ENCODE results near the gene GNAQ.
"Not testable (repeated sequence)": the region's sequence is repeated elsewhere in the genome, so short reads cannot be mapped to it uniquely, and the experiment has no call there.

Gene GNAQ

DNA sequence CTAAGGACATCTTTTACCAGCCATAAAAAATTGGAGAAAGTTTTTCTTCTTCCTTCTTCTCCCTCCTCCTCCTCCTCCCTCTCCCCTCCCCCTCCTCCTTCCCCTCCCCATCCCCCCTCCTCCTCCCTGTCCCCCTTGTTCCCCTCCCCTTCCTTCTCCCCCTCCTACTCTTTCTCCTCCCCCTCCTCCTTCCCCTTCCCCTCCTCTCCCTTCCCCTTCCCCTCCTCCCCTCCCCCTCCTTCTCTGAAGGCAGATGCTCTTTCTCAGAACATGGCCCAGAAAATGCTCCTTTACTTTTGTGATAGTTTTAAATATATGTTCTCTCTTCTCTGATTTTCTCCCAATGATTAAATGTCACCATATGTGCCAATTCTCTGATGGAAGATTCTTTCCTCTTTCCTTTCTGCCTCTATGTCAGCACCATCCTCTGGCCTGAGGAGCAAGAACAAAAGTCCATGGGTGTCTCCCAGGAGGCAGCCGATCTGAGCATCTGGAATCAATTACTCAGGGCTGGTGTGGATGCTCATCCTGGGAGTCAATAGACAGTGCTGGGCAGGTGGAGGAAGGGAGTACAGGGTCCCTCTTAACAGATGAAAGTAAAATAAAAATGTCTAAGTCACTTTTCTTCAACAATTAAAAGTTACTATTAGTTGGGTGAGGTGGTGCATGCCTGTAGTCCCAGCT, 320.5 kb downstream of the GNAQ start:
- in situ Hi-C loops (cut with MboI; ENCODE audit: low sequenced_read_pairs) = no loop called here

DNA sequence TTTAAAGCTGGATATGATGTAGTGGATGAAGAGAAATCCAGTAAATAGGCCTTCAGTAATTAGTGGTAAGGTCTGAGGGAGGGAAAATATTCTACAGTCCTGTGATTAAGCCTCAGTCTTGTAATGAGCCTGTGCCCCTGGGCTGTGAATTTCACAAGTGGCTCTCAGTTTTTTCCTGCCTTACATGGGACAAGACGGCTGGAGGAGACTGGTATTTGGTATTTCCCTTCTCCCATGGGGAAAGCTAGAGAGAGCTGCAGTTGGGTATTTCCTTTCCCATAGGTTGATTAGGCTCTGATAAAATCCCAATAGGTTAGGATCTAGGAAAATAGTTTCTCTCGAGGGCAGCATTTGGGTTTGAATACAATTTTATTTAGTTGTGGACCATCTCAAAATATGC, 321.3 kb downstream of the GNAQ start:
- in situ Hi-C loops (cut with MboI; ENCODE audit: low sequenced_read_pairs) = no loop called here

DNA sequence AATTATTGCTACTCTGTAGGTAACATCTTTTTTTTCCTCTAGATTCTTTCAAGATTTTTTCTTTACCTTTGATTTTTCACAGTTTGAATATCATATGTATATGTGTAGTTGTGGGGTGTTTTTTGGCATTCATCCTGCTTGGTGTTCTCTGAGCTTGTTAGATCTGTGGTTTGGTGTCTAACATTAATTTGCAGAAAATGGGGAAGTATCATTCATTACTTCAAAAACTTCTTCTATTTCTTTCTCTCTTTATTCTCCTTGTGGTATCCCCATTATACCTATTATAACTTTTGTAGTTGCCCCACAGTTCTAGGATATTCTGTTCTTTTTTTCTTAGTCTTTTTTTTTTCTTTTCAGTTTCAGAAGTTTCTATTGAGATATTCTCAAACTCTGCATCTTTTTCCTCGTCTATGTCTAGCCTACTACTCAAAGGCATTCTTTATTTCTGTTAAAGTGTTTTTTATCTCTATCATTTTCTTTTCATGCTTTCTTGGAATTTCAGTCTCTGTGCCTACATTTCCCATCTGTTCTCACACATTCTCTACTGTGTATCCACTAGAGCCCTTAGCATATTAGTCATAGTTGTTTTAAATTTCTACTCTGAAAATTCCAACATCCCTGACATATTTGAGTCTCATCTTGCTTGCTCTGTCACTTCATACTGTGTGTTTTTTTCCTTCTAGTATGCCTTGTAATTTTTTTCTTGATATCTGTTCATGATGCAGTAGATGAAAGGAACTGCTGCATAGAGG, 323.4 kb downstream of the GNAQ start:
- in situ Hi-C loops (cut with MboI; ENCODE audit: low sequenced_read_pairs) = no loop called here

DNA sequence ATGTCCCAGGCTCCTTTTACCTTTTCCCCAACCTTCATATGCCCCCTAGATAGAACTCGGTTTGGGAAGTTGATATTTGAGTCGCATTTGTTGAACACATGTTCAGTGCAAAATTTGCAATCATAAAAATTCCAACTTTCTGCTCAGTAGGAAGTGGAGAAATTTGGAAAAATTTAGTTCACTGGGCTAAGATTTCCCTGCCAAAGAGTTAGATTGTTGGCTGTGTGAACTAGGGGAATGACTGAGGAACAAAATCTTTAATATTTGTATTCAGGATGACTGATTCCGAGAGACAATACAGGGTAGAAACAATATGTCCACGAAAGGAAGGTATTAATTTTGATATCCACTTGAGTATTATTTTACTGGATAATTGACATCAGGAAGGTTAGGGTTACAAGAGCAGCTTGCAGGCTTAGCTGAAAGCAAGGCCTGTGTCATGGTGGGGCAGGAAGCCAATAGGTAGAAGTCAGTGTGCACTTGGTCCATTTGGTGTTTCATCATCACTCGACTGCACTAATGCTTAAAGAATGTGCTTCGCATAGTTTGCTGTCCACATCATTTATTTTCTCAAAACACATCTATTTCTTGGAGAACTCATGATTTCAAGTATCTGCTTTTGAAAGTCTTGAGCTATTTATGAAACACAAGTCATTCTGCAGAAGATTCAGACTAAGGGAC, 324.1 kb downstream of the GNAQ start:
- in situ Hi-C loops (cut with MboI; ENCODE audit: low sequenced_read_pairs) = no loop called here

DNA sequence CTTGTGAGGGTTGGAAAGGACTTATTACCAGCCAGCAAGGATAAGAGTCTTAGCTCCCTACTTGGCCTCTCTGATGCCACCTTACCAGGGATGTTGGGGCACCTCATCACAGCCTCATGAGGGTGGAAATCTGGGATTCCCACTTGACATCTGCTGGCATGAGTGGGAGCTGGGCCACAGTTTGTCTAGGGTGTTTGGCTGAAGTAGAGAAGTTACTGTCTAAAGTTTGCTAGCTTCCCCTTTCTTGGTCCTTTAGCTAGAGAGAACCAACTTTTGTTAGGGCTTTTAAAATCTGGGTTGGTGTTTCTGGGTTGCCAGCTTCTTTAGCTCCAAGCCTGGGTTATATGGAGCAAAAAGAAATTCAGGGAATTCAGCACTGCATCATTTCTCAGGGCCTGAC, 326.0 kb downstream of the GNAQ start:
- in situ Hi-C loops (cut with MboI; ENCODE audit: low sequenced_read_pairs) = no loop called here

DNA sequence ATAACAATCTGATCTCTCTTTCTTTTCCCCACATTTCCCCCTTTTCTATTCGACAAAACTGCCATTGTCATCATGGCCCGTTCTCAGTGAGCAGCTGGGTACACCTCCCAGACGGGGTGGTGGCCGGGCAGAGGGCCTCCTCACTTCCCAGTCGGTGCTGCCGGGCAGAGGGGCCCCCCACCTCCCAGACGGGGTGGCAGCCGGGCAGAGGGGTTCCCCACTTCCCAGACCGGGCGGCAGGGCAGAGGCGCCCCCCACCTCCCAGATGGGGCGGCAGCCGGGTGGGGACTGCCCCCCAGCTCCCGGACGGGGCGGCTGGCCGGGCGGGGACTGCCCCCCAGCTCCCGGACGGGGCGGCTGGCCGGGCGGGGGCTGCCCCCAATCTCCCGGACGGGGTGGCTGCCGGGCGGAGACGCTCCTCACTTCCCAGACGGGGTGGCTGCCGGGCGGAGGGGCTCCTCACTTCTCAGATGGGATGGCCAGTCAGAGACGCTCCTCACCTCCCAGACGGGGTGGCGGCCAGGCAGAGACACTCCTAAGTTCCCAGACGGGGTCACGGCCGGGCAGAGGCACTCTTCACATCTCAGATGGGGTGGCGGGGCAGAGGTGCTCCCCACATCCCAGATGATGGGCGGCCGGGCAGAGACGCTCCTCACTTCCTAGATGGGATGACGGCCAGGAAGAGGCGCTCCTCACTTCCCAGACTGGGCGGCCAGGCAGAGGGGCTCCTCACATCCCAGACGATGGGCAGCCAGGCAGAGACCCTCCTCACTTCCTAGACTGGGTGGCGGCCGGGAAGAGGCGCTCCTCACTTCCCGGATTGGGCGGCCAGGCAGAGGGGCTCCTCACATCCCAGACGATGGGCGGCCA, 328.9 kb downstream of the GNAQ start:
- in situ Hi-C loops (cut with MboI; ENCODE audit: low sequenced_read_pairs) = not testable (repeated sequence)

DNA sequence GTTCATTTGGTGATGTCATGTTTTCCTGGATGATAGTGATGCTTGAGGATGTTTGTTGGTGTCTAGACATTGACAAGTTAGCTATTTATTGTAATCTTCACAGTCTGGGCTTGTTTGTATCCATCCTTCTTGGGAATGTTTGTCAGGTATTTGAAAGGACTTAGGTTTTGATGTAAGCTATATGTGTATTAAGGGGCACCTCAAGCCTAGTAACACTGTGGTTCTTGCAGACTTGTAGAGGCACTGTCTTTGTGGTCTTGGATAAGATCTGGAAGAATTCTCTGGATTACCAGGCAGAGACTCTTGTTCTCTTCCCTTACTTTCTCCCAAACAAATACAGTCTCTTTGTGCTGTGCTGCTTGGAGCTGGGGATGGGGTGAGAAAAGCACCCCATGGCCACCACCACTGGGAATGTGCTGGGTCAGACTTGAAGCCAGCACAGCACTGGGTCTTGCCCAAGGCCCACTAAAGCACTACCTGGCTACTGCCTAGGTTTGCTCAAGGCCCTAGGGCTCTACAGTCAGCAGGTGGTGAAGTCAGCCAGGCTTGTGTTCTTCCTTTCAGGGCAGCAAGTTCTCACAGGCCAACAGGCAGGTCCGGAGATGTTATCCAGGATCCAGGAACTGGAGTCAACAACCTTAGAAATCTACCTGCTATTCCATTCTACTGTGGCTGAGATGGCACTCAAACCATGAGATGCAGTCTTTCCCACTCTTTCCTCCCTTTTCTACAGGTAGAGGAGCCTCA, 334.2 kb downstream of the GNAQ start:
- in situ Hi-C loops (cut with MboI; ENCODE audit: low sequenced_read_pairs) = no loop called here

DNA sequence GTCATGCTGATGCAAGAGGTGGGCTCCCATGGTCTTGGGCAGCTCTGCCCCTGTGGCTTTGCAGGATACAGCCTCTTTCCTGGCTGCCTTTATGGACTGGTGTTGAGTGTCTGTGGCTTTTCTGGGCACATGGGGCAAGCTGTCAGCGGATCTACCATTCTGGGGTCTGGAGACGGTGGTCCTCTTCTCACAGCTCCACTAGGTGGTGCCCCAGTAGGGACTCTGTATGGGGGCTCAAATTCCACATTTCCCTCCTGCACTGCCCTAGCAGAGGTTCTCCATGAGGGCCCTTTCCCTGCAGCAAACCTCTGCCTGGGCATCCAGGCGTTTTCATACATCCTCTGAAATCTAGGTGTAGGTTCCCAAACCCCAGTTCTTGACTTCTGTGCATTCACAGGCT, 340.9 kb downstream of the GNAQ start:
- in situ Hi-C loops (cut with MboI; ENCODE audit: low sequenced_read_pairs) = not testable (repeated sequence)

DNA sequence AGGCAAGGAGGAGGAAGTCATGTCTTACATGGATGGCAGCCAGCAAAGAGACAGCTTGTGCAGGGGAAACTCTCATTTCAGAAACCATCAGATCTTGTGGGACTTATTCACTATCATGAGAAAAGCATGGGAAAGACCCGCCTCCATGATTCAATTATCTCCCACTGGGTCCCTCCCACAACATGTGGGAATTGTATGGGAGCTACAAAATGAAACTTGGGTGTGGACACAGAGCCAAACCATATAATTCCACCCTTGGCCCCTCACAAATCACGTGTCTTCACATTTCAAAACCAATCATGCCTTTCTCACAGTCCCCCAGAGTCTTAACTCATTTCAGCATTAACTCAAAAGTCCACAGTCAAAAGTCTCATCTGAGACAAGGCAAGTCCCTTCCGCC, 341.5 kb downstream of the GNAQ start:
- in situ Hi-C loops (cut with MboI; ENCODE audit: low sequenced_read_pairs) = not testable (repeated sequence)

DNA sequence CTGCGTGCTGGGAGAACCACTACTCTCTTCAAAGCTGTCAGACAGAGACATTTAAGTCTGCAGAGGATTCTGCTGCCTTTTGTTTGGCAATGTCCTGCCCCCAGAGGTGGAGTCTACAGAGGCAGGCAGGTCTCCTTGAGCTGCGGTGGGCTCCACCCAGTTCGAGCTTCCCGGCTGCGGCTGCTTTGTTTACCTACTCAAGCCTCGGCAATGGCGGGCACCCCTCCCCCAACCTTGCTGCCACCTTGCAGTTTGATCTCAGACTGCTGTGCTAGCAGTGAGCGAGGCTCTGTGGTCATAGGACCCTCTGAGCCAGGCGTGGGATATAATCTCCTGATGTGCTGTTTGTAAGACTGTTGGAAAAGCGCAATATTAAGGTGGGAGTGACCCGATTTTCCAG, 343.9 kb downstream of the GNAQ start:
- in situ Hi-C loops (cut with MboI; ENCODE audit: low sequenced_read_pairs) = not testable (repeated sequence)

DNA sequence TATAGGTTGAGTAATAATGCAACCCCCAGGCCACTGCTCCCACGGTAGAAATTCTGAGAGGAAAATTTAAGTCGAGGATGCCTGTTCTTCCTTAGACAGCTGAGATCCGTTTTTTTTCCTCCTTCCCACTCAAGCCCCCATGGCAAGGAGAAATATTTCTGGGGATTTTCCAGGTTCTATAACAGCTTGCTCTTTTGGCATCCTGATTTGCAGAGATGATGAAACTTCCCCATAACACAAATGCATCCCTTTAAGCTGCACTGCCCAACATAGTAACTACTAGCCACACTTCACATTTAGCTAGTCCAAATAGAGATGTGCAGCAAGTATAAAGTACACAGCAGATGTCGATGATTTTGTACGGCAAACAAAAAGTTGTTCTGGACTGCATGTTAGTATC, 351.0 kb downstream of the GNAQ start:
- in situ Hi-C loops (cut with MboI; ENCODE audit: low sequenced_read_pairs) = no loop called here

DNA sequence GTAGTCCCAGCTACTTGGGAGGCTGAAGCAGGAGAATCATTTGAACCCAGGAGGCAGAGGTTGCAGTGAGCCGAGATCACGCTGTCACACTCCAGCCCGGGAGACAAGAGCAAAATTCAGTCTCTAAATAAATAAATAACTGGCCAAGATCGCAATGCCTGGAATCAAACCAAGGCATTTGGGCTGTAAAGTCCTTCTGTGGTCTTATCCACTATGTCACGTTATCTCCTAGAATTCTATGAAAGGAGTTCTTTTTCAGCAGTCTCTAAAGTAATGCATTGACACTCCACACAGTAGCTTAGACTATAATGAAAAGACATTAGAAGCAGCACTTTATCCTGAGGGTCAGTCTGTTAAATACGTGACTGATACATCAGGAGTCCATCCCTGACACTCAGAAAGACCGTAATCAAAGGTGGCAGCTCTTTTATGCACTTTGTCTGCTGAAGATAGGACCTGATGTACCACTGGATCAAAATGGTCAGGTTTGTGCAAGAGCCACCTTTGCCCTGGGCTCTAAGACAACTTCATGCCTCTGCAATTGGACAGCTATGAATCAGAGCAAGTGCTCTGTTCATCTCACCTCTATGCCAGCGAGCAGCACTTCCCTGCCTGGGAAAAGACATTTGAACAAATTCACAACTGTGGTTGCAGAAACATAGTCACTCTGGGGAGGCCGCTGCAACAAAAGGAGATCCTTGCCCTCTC, 351.8 kb downstream of the GNAQ start:
- in situ Hi-C loops (cut with MboI; ENCODE audit: low sequenced_read_pairs) = no loop called here

DNA sequence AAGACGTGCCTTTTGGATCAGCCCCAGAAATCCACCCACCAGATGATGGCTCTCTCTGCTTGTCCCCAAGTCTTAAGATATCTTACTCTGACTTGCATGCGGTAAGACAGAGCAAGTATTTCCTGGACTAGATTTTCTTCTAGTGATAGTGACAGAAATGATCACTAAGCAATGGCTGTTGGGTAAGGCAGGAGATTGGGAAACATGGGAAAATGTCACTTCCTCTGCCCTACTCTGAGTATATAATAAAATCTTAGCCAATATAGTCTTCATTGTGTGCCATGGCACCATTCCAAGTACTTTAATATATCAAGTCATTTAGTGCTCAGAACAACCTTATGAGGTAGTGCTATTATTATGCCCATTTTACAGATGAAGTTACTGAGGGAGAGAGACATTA, 352.5 kb downstream of the GNAQ start:
- in situ Hi-C loops (cut with MboI; ENCODE audit: low sequenced_read_pairs) = no loop called here

DNA sequence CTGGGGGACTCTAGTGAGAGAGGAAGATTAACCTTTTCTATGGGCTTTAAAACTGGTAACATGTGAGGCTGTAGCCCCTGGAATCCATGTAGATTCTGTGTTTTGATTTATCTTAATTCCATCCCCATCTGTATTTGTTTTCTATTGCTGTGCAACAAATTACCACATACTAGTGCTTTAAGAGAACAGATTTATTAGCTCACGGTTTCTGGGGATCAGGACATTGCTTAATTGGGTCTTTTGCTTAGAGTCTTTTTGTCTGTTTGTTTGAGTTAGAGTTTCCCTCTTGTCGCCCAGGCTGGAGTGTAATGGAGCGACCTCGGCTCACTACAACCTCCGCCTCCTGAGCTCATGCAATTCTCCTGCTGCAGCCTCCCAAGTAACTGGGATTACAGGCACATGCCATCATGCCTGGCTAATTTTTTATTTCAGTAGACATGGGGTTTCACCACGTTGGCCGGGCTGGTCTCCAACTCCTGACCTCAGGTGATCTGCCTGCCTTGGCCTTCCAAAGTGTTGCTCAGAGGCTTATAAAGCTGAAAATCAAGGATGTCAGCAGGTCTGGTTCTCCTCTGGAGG, 353.6 kb downstream of the GNAQ start:
- in situ Hi-C loops (cut with MboI; ENCODE audit: low sequenced_read_pairs) = no loop called here

DNA sequence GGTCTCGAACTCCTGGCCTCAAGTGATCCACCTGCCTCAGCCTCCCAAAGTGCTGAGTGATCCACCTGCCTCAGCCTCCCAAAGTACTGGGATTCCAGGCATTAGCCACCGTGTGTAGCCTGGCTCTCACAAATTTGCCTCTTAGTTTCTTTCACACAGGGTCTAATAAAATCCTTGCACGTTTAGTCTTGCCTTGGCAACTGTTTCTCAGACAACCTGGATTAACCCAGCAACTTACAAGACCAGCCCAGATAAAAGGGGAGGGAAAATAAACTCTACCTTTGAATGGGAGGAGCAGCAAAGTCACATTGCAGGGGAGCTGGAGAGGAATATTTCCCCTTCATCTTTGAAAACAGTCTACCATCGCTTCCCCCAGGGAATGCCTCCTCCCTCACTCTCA, 354.2 kb downstream of the GNAQ start:
- in situ Hi-C loops (cut with MboI; ENCODE audit: low sequenced_read_pairs) = no loop called here

DNA sequence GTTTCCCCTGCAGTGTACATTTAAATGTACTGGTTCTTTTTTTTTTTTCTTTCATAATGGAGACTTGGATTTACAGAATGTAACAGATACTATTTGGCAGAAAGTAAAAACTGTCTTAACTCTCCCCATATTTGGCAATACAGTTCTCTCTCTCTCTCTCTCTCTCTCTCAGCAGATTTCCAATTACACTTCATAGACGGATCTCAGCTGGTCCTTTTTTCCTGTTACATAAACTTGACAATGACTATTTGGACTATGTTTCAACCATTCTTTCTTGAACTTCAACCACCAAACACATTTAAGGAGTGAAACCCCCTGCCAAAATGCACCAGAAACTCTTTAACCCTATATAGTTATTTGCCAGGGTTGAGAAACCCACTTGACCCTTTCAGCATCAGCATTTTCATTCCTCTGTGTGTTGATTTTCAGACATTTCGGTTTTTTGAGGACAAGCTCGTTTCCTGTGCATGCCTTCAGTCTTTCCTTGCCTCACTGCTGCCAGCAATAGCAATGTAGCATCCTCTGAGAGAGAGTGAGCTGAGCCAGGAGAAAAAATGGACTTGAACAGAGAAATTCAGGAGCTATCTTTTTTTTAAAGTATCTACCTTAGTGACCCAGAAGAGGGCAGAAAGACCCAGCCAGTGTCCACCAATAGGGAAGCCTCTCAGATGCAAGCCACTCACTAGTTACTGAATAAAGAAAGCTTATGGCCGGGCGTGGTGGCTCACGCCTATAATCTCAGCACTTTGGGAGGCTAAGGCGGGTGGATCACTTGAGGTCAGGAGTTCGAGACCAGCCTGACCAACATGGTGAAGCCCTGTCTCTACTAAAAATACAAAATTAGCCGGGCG, 357.4 kb downstream of the GNAQ start:
- in situ Hi-C loops (cut with MboI; ENCODE audit: low sequenced_read_pairs) = no loop called here

DNA sequence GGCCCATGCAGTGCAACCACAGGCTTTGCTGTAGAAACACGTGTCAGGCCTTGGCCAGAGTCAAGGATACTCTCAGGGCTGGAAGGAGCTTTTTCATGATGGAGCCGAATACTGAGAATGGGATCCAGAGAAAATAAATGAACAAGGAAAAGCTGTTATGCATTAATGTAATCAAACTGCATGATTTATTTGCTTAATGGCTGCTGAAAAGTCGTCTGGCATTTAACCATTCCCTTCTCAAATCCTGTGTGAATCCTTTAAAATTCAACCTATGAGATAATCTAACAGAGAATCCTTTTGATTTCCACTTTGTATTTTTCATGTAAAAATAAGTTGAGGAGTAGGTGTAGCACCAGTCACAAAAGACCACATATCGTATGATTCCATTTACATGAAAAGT, 359.4 kb downstream of the GNAQ start:
- in situ Hi-C loops (cut with MboI; ENCODE audit: low sequenced_read_pairs) = no loop called here

DNA sequence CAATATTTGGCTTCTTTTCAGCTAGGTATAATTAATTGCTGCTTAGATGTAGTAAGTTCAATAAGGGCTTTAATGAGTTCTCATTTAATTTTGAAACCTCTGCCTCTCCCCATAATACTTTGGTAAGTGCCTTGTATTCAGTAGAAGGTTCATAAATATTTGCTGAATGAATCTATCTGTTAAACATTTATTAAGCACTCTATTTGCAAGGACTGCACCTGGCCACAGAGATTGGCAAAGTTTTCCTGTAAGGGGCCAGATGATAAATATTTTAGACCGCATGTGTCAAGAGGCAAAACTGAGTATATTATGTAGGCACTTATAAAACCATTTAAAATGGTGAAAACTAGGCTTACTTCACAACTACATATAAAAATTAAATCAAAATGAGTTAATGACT, 364.5 kb downstream of the GNAQ start:
- in situ Hi-C loops (cut with MboI; ENCODE audit: low sequenced_read_pairs) = no loop called here

All from hTERT RPE-1 (cell line).